HepG2 (cell line): ENCODE results near the gene MLLT11. TPM values are rescaled to one million over a fixed set of nuclear protein-coding genes. Genes with fewer than 3 reads are reported as not detected.

ENCODE experiments used
- FOXC1 ChIP-seq: sonication (generic); formaldehyde crosslinking; IDR thresholded peaks from 2 replicates; pipeline ENCODE4 v1.8.0; 2022; ENCODE audit warnings: mild to moderate bottlenecking, missing genetic modification reagents, borderline replicate concordance
- FOXK1 ChIP-seq: sonication (generic); formaldehyde crosslinking; IDR thresholded peaks from 2 replicates; pipeline ENCODE4 v1.4.0; 2020; ENCODE audit warnings: low read depth, missing genetic modification reagents, borderline replicate concordance
- HNRNPL ChIP-seq: fragments of 200-400 bp; formaldehyde crosslinking; IDR thresholded peaks from 2 replicates; pipeline ENCODE4 v1.6.1; 2017; ENCODE audit warnings: mild to moderate bottlenecking, low read depth, low read length
- ISL2 ChIP-seq: sonication (generic); formaldehyde crosslinking; IDR thresholded peaks from 2 replicates; pipeline ENCODE4 v1.5.0; 2020; ENCODE audit warnings: missing genetic modification reagents
- MAZ ChIP-seq, 2 experiments: sonication (generic) in 1 of 2; formaldehyde crosslinking in 1 of 2; IDR thresholded peaks; 2 replicates each; pipeline versions ENCODE4 v1.5.0 to v1.6.1; 2012 to 2020; ENCODE audit warnings: low read depth in 2 of 2, mild to moderate bottlenecking in 2 of 2, borderline replicate concordance in 1 of 2, improper control_type of control experiment in 1 of 2, low read length in 1 of 2, missing genetic modification reagents in 1 of 2, moderate library complexity in 1 of 2
- NCOA1 ChIP-seq: sonication (generic); formaldehyde crosslinking; IDR thresholded peaks from 2 replicates; pipeline ENCODE4 v1.9.0; 2021; ENCODE audit warnings: missing genetic modification reagents
- NFATC3 ChIP-seq: sonication (generic); formaldehyde crosslinking; IDR thresholded peaks from 2 replicates; pipeline ENCODE4 v1.5.1; 2020; ENCODE audit warnings: mild to moderate bottlenecking, missing genetic modification reagents
- NR2C2 ChIP-seq: sonication (generic); formaldehyde crosslinking; IDR thresholded peaks from 2 replicates; pipeline ENCODE4 v1.4.0; 2020; ENCODE audit warnings: missing genetic modification reagents, mild to moderate bottlenecking, moderate library complexity, borderline replicate concordance
- NRL ChIP-seq: sonication (generic); formaldehyde crosslinking; IDR thresholded peaks from 2 replicates; pipeline ENCODE4 v1.5.0; 2020; ENCODE audit warnings: missing genetic modification reagents, mild to moderate bottlenecking, moderate library complexity, borderline replicate concordance
- PBX2 ChIP-seq: IDR thresholded peaks from 2 replicates; pipeline ENCODE4 v1.6.1; 2016; ENCODE audit warnings: control low read depth
- SNRNP70 ChIP-seq: fragments of 200-400 bp; formaldehyde crosslinking; IDR thresholded peaks from 2 replicates; pipeline ENCODE4 v1.6.1; 2017; ENCODE audit warnings: mild to moderate bottlenecking, low read depth, low read length, moderate library complexity
- ZFX ChIP-seq: sonication (generic); formaldehyde crosslinking; IDR thresholded peaks from 2 replicates; pipeline ENCODE4 v1.4.0; 2020; ENCODE audit warnings: mild to moderate bottlenecking, low read depth, missing genetic modification reagents, moderate library complexity
- ZMYM2 ChIP-seq: sonication (generic); formaldehyde crosslinking; IDR thresholded peaks from 2 replicates; pipeline ENCODE4 v1.8.0; 2022; ENCODE audit warnings: mild to moderate bottlenecking, missing genetic modification reagents
- ZNF235 ChIP-seq: sonication (generic); formaldehyde crosslinking; IDR thresholded peaks from 2 replicates; pipeline ENCODE4 v1.8.1; 2023; ENCODE audit warnings: mild to moderate bottlenecking, missing genetic modification reagents, borderline replicate concordance
- ZNF256 ChIP-seq: sonication (generic); formaldehyde crosslinking; conservative IDR thresholded peaks from 2 replicates; pipeline ENCODE4 v1.4.0; 2020; ENCODE audit warnings: missing genetic modification reagents
- ZNF501 ChIP-seq: sonication (generic); formaldehyde crosslinking; IDR thresholded peaks from 2 replicates; pipeline ENCODE4 v1.5.1; 2020; ENCODE audit warnings: mild to moderate bottlenecking, moderate library complexity, missing genetic modification reagents
- ZNF564 ChIP-seq: sonication (generic); formaldehyde crosslinking; IDR thresholded peaks from 2 replicates; pipeline ENCODE4 v1.8.1; 2023; ENCODE audit warnings: mild to moderate bottlenecking, missing genetic modification reagents
- ZNF605 ChIP-seq: sonication (generic); formaldehyde crosslinking; IDR thresholded peaks from 2 replicates; pipeline ENCODE4 v1.8.0; 2022; ENCODE audit warnings: mild to moderate bottlenecking, missing genetic modification reagents
- ZNF773 ChIP-seq: sonication (generic); formaldehyde crosslinking; IDR thresholded peaks from 2 replicates; pipeline ENCODE4 v1.4.0; 2020; ENCODE audit warnings: missing genetic modification reagents, borderline replicate concordance
- polyA plus RNA-seq, 8 experiments: library from polyadenylated mRNA; depleted of rRNA in 3 of 8; stranded (reverse) in 7 of 8; unstranded in 1 of 8; fragments of >200 nt; fragmentation: Illumina TruSeq in 4 of 8; extraction: Trizol in 4 of 8; gene quantifications; 2 replicates each; pipeline versions ENCODE4 v1.2.1 to v1.2.3, GENCODE V29; 2011 to 2016; ENCODE audit warnings: low read depth in 4 of 8, missing spikeins in 1 of 8, mixed read lengths in 1 of 8; ENCODE audit not compliant: insufficient read depth in 1 of 8
- total RNA-seq, 5 experiments: library from RNA; depleted of rRNA; stranded (reverse); fragments of >200 nt; fragmentation: Illumina TruSeq; extraction: Trizol; gene quantifications; 2 replicates each; pipeline ENCODE4 v1.2.3, GENCODE V29; 2016; ENCODE audit warnings: low read depth in 1 of 5
- TF ChIP-seq, protein P1 (sequence below): sonication (generic); formaldehyde crosslinking; IDR thresholded peaks from 2 replicates; pipeline ENCODE4 v1.4.0; 2020; ENCODE audit warnings: mild to moderate bottlenecking, missing genetic modification reagents, borderline replicate concordance
- TF ChIP-seq, protein P2 (sequence below): sonication (generic); formaldehyde crosslinking; IDR thresholded peaks from 2 replicates; pipeline ENCODE4 v1.5.1; 2020; ENCODE audit warnings: missing genetic modification reagents, mild to moderate bottlenecking, borderline replicate concordance

MLLT11 gene
- total and polyA plus RNA-seq, 2 of the 13 experiments (the other 11 are each of a cell fraction or from before 2014, with no cell fraction given), result 0.21 to 0.22 TPM

GRCh38 chr1:151059109-151060006 lies 839 bp upstream of the MLLT11 start, which contains the start of gene CDC42SE1 (continued):
- TF ChIP-seq FOXC1 (no peak; the same call in 1 of the 2 replicates), PBX2 (CRISPR knock-in tag) (no peak), ZNF773 (no peak), ZNF501 (CRISPR knock-in tag) (peak; percentile 91), HNRNPL (0 out of 2 replicates have a peak, but pooled peaks have one; percentile 13), ZNF605 (no peak), ZFX (CRISPR knock-in tag) (peak; percentile 81), NR2C2 (peak; percentile 50; the same call in 1 of the 2 replicates), ZMYM2 (CRISPR knock-in tag) (peak; percentile 58), ISL2 (CRISPR knock-in tag) (no peak), ZNF256 (CRISPR knock-in tag) (no peak), NRL (no peak), NCOA1 (CRISPR knock-in tag) (no peak), MAZ (IDR thresholded peaks at IDR 0.05; ENCODE audit: borderline replicate concordance, low read depth, low read length) (peak; percentile 27; the same call in 1 of the 2 replicates), MAZ (CRISPR knock-in tag; IDR thresholded peaks at IDR 0.05; ENCODE audit: low read depth) (peak; percentile 83), SNRNP70 (no peak), ZNF564 (CRISPR knock-in tag) (no peak; the same call in 1 of the 2 replicates), FOXK1 (CRISPR knock-in tag) (peak; percentile 62; the same call in 1 of the 2 replicates), ZNF235 (CRISPR knock-in tag) (no peak), NFATC3 (CRISPR knock-in tag) (0 out of 2 replicates have a peak, but pooled peaks have one; percentile 23)
- TF ChIP-seq, protein P1, sequence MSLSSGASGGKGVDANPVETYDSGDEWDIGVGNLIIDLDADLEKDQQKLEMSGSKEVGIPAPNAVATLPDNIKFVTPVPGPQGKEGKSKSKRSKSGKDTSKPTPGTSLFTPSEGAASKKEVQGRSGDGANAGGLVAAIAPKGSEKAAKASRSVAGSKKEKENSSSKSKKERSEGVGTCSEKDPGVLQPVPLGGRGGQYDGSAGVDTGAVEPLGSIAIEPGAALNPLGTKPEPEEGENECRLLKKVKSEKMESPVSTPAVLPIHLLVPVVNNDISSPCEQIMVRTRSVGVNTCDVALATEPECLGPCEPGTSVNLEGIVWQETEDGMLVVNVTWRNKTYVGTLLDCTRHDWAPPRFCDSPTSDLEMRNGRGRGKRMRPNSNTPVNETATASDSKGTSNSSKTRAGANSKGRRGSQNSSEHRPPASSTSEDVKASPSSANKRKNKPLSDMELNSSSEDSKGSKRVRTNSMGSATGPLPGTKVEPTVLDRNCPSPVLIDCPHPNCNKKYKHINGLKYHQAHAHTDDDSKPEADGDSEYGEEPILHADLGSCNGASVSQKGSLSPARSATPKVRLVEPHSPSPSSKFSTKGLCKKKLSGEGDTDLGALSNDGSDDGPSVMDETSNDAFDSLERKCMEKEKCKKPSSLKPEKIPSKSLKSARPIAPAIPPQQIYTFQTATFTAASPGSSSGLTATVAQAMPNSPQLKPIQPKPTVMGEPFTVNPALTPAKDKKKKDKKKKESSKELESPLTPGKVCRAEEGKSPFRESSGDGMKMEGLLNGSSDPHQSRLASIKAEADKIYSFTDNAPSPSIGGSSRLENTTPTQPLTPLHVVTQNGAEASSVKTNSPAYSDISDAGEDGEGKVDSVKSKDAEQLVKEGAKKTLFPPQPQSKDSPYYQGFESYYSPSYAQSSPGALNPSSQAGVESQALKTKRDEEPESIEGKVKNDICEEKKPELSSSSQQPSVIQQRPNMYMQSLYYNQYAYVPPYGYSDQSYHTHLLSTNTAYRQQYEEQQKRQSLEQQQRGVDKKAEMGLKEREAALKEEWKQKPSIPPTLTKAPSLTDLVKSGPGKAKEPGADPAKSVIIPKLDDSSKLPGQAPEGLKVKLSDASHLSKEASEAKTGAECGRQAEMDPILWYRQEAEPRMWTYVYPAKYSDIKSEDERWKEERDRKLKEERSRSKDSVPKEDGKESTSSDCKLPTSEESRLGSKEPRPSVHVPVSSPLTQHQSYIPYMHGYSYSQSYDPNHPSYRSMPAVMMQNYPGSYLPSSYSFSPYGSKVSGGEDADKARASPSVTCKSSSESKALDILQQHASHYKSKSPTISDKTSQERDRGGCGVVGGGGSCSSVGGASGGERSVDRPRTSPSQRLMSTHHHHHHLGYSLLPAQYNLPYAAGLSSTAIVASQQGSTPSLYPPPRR (CRISPR knock-in tag), result no peak
- TF ChIP-seq, protein P2, sequence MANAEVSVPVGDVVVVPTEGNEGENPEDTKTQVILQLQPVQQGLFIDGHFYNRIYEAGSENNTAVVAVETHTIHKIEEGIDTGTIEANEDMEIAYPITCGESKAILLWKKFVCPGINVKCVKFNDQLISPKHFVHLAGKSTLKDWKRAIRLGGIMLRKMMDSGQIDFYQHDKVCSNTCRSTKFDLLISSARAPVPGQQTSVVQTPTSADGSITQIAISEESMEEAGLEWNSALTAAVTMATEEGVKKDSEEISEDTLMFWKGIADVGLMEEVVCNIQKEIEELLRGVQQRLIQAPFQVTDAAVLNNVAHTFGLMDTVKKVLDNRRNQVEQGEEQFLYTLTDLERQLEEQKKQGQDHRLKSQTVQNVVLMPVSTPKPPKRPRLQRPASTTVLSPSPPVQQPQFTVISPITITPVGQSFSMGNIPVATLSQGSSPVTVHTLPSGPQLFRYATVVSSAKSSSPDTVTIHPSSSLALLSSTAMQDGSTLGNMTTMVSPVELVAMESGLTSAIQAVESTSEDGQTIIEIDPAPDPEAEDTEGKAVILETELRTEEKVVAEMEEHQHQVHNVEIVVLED (CRISPR knock-in tag), result peak; percentile 71
